ENCODE results near the gene APBA2.

- no peak for TF ChIP-seq GABPA (IDR thresholded peaks at IDR 0.05; ENCODE audit: low read depth)
- no peak for TF ChIP-seq EZH2 (IDR thresholded peaks at IDR 0.05; ENCODE audit: borderline replicate concordance, control insufficient read depth, low read depth, low read length)
- TF ChIP-seq EP300 (IDR thresholded peaks at IDR 0.05; ENCODE audit: borderline replicate concordance in 1 of 2, control insufficient read depth in 1 of 2, low read depth in 2 of 2, low read length in 2 of 2): no peak
- TF ChIP-seq MLLT1 (IDR thresholded peaks at IDR 0.05): no peak
- TF ChIP-seq, protein P1, sequence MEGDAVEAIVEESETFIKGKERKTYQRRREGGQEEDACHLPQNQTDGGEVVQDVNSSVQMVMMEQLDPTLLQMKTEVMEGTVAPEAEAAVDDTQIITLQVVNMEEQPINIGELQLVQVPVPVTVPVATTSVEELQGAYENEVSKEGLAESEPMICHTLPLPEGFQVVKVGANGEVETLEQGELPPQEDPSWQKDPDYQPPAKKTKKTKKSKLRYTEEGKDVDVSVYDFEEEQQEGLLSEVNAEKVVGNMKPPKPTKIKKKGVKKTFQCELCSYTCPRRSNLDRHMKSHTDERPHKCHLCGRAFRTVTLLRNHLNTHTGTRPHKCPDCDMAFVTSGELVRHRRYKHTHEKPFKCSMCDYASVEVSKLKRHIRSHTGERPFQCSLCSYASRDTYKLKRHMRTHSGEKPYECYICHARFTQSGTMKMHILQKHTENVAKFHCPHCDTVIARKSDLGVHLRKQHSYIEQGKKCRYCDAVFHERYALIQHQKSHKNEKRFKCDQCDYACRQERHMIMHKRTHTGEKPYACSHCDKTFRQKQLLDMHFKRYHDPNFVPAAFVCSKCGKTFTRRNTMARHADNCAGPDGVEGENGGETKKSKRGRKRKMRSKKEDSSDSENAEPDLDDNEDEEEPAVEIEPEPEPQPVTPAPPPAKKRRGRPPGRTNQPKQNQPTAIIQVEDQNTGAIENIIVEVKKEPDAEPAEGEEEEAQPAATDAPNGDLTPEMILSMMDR (IDR thresholded peaks at IDR 0.05 in 2 of 3, conservative IDR thresholded peaks at IDR 0.05 in 1 of 3; ENCODE audit: control insufficient read depth in 2 of 3, extremely low read depth in 1 of 3, insufficient read depth in 1 of 3, low read depth in 3 of 3, low read length in 3 of 3): no peak
- TF ChIP-seq SMC3 (IDR thresholded peaks at IDR 0.05; ENCODE audit: borderline replicate concordance, low read length): no peak
- no peak for TF ChIP-seq TCF7 (IDR thresholded peaks at IDR 0.05; ENCODE audit: borderline replicate concordance)
- TF ChIP-seq RFX5 (IDR thresholded peaks at IDR 0.05; ENCODE audit: low read depth, low read length): no peak
- no peak for TF ChIP-seq POLR2A (IDR thresholded peaks at IDR 0.05; ENCODE audit: low read depth, low read length)
- TF ChIP-seq TARDBP (IDR thresholded peaks at IDR 0.05; ENCODE audit: borderline replicate concordance): no peak
- TF ChIP-seq CBX5 (IDR thresholded peaks at IDR 0.05; ENCODE audit: low read depth): no peak
- TF ChIP-seq NFXL1 (IDR thresholded peaks at IDR 0.05; ENCODE audit: borderline replicate concordance): no peak
- TF ChIP-seq POLR2AphosphoS5 (IDR thresholded peaks at IDR 0.05; ENCODE audit: low read length): no peak
- TF ChIP-seq SUZ12 (IDR thresholded peaks at IDR 0.05; ENCODE audit: unreplicated experiment): no peak
Measured at GRCh38 chr15:28985316-28985645, 99.5 kb downstream of the APBA2 start.
